IPS-NIHi7 (cell line): Measurements from ENCODE around the gene CCR9.

Experiments
- DNase-seq: peaks from one replicate; pipeline ENCODE4 v3.0.0; 2012; ENCODE audit warnings: mixed read lengths; ENCODE audit errors: extremely low spot score

The CCR9 gene

GRCh38 chr3:45952456-45952855 lies 66.1 kb downstream of the CCR9 start:
- DNase-seq: no peak
